DLD1 (cell line): ENCODE data around the gene PAH.
"Not testable (repeated sequence)": the region's sequence is repeated elsewhere in the genome, so short reads cannot be mapped to it uniquely, and the experiment has no call there.

Source experiments
- in situ Hi-C: cut with HindIII; loops from 2 replicates; pipeline ENCODE4 v1.10.0; 2017; ENCODE audit warnings: low sequenced_read_pairs

Gene PAH

GRCh38 chr12:102833687-102834441 is 83.2 kb downstream of the PAH start:
- in situ Hi-C loops: no loop called here

- in situ Hi-C loops: not testable (repeated sequence)
Observed at GRCh38 chr12:102832826-102833225, 84.2 kb downstream of the PAH start.

- in situ Hi-C loops: no loop called here
Observed at GRCh38 chr12:102824218-102824835, 92.7 kb downstream of the PAH start.

GRCh38 chr12:102821149-102821548 is 95.9 kb downstream of the PAH start:
- in situ Hi-C loops: no loop called here

GRCh38 chr12:102816816-102817434 is 100.1 kb downstream of the PAH start:
- in situ Hi-C loops: no loop called here

GRCh38 chr12:102814691-102815367 is 102.2 kb downstream of the PAH start:
- in situ Hi-C loops: no loop called here

- in situ Hi-C loops: no loop called here
Observed at GRCh38 chr12:102812344-102812743, 104.7 kb downstream of the PAH start.

GRCh38 chr12:102811110-102811737 is 105.8 kb downstream of the PAH start:
- in situ Hi-C loops: no loop called here

GRCh38 chr12:102808412-102808811 is 108.6 kb downstream of the PAH start:
- in situ Hi-C loops: no loop called here

- in situ Hi-C loops: no loop called here
Observed at GRCh38 chr12:102806592-102806991, 110.5 kb downstream of the PAH start.

GRCh38 chr12:102806110-102806509 is 110.9 kb downstream of the PAH start:
- in situ Hi-C loops: no loop called here

- in situ Hi-C loops: no loop called here
Observed at GRCh38 chr12:102800565-102800964, 116.5 kb downstream of the PAH start.

- in situ Hi-C loops: no loop called here
Observed at GRCh38 chr12:102799229-102799628, 117.8 kb downstream of the PAH start.

- in situ Hi-C loops: no loop called here
Observed at GRCh38 chr12:102797528-102797927, 119.5 kb downstream of the PAH start.

GRCh38 chr12:102793921-102794320 is 123.1 kb downstream of the PAH start:
- in situ Hi-C loops: no loop called here
